Stimulated activated CD8-positive, alpha-beta memory T cell treated with anti-CD3 and anti-CD28 coated beads, Interleukin-15, amount 100 ng/mL, for 24 hours (primary cell): ENCODE results near the gene APOL1.
"Not testable (repeated sequence)": the region's sequence is repeated elsewhere in the genome, so short reads cannot be mapped to it uniquely, and the experiment has no call there.

Source experiments
- DNase-seq: peaks from one replicate; pipeline ENCODE4 v3.0.0-alpha.2; 2020; ENCODE audit warnings: low read depth

APOL1 gene, protein sequence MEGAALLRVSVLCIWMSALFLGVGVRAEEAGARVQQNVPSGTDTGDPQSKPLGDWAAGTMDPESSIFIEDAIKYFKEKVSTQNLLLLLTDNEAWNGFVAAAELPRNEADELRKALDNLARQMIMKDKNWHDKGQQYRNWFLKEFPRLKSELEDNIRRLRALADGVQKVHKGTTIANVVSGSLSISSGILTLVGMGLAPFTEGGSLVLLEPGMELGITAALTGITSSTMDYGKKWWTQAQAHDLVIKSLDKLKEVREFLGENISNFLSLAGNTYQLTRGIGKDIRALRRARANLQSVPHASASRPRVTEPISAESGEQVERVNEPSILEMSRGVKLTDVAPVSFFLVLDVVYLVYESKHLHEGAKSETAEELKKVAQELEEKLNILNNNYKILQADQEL

DNA sequence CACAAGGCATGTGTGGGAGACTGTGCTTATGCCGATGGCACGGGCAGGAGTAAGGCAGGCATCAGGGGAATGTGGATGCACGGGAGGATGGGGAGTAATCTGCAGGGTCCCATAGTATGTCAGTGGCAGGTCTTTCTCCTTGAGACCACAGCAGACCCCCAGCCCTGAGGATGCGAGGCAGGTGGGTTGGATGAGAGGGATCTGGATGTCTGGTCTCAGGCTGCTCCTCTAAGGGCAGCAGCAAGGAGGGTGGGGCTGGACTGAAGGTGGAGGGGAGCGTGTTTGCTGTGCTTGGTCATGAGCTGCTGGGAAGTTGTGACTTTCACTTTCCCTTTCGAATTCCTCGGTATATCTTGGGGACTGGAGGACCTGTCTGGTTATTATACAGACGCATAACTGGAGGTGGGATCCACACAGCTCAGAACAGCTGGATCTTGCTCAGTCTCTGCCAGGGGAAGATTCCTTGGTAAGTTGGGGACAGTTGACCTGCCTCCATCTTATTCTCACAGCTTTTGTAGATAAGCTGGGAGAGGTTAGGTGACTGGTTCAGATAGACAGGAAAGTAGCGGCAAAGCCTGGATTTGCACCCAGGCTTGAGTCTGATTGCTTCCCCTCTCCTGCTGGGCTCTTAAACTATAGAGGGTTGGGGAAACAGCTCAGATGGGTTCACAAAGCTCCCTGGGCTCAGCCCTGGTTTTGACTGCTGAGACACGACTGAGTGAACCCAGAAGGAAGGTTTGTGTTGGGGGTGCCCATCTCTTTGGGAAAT, at the start of gene APOL1:
Gene APOL1, plus strand, starts transcription at position 380 of the 769 bp plus-strand sequence. CDS start 1,823 bp downstream, outside the sequence.
- no peak for DNase-seq

DNA sequence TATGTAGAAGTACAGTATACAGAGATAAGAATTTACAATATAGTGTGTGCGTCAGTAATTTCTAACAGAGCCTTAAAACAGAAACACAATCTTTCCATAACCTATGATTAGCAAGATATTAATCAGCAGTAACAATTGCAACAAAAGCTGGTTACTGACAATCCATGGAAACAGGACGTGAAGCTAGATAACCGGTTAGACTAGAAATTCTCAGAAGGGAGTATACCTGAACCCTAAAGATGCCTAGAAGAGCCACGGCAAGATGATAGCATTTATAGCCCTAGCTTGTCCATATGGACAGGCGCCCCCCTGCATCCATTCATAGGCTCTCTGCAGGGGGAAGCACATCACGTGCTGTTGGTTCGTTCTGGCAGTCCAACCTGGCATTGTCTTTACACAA, 49.5 kb upstream of the APOL1 start:
- not testable (repeated sequence) for DNase-seq

DNA sequence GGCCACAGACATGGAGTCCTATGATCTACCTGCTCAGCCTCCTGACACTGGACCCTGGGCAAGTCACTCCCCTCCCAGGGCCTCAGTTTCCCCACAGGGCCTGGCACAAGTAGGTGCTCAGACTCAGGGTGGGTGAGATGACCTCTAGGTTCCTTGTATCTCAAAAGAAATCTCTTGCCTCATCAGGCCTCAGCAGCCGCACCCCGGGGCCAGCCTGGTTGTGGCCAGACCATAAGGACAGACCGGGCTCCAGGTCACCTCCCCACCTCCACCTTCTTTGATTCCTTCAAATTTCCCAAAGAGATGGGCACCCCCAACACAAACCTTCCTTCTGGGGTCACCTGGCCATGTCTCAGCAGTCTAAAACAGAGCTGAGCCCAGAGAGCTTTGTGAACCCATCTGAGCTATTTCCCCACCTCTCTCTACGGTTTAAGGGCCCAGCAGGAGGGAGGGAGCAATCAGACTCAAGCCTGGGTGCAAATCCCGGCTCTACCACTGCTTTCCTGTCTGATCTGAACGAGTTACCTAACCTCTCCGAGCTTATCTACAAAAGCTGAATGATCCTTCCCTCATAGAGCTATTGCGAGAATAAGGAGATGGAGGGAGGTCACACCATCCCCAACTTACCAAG, 48.8 kb upstream of the APOL1 start:
- DNase-seq: no peak

DNA sequence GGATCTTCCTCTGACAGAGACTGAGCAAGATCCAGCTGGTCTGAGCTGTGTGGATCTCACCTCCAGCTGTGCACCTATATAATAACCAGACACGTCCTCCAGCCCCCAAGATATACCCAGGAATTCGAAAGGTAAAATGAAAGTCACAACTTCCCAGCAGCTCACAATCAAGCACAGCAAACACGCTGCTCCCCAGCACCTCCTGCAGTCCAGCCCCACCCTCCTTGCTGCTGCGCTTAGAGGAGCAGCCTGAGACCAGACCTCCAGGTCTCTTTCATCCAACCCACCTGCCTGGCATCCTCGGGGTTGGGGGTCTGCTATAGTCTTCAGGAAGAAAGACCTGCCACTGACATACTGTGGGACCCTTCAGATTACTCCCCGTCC, 48.3 kb upstream of the APOL1 start:
- DNase-seq: no peak

DNA sequence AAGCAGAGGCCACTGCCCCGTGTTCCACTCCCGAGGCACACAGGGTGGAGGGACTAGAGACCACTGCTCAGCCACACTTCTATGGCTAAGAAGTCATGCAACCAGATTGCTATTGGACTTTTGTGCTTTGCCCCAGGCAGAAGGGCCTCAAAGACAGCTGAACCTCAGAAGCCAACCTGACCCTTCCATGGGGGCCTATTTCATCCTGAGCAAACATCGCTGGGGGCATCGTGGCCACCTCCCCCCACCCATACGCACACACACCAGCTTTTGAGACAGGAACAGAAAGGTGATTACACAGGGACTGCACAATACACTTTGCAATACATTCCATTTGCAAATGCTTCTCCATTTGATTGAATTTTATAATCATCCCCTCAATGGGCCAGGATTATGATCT, 47.4 kb upstream of the APOL1 start:
- DNase-seq: not testable (repeated sequence)

DNA sequence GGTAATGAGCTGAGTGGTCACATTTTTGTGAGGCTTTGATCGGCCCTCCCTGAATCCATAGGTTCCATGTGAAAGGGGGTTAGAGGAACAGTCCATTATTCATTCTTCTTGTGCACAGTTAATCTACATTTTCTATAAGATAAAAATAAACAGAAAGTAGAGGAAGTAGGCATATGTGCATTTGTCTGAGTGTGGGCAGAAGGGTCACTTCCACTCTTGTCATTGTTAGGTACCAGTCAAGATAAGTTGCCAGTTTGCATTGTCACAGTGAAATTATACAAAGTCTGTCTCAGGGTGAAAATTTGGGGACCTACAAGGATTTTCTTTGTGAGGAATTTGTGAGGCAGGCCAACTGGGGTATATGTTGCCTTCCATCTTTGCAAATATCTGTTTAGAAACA, 46.7 kb upstream of the APOL1 start:
- DNase-seq: no peak

DNA sequence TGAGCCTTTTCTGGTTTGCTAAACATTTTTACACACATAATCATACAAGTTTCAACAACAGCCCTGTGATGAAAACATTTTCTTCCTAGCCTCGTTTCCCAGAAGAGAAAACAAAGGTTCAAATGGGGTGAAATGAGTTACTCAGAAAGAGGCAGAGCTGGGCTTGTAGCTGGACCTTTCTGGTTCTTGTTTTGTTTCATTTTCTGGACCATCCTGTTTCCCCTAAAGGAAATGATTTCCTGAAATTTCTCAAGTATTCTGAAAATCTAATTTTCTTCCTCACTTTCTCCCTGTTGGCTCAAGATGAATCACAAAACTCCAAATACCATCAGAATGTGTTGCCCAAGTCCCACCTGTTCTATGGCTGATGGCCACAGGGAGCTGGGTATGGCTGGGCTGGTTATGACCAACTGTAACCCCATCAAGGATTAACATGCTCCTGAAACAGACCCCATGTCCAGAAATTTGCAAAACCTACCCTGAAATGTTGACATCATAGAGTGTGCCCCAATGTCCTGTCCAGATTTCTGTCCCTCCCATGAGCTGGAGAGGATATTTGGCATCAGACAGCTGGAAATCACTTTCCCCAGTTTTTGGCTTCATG, 44.7 kb upstream of the APOL1 start:
- DNase-seq: no peak

DNA sequence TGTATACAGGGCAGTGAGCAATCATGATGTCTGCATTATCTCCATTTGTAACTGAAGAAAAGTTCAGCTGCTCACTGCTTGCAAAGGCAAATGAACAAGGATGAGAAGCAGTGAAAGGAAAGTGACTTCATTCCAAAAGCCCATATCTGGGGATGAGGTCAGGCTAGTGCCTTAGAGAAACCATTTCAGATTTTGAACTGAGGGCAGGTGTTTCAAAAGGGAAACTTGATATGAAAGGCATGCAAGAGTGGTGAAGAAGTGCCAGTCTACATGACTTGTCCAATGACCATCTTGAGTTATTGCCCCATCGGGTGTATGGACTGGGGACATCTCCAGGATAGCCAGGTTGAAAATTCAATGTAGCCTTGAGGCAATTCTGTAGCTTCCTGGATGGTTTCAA, 44.0 kb upstream of the APOL1 start:
- no peak for DNase-seq

DNA sequence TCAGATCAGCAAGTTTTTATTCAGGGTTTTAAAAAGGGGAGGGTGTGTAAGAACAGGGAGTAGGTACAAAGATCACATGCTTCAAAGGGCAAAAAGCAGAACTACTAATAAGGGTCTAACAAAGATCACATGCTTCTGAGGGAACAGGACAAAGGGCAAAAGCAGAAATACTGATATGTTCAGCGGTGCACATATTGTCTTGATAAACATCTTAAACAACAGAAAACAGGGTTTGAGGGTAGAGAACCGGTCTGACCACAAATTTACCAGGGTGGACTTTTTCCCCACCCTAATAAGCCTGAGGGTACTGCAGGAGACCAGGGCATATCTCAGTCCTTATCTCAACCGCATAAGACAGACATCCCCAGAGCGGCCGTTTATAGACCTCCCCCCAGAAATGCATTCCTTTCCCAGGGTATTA, 43.4 kb upstream of the APOL1 start:
- not testable (repeated sequence) for DNase-seq

DNA sequence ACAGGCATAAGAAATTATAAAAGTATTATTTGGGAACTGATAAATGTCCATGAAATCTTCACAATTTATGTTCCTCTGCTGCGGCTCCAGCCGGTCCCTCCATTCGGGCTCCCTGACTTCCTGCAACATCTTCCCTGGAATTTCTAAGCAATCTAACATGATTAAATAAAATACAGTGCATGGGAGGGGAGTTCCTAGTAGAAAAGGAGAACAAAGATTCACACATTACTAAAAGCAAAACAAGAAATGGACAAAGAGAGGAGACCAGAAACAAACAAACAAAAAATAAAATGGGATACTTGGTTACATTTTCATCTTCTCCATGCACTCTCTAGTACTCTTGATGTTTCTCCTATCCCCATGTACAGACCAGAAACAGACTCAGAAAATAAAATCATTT, 42.7 kb upstream of the APOL1 start:
- DNase-seq: no peak

DNA sequence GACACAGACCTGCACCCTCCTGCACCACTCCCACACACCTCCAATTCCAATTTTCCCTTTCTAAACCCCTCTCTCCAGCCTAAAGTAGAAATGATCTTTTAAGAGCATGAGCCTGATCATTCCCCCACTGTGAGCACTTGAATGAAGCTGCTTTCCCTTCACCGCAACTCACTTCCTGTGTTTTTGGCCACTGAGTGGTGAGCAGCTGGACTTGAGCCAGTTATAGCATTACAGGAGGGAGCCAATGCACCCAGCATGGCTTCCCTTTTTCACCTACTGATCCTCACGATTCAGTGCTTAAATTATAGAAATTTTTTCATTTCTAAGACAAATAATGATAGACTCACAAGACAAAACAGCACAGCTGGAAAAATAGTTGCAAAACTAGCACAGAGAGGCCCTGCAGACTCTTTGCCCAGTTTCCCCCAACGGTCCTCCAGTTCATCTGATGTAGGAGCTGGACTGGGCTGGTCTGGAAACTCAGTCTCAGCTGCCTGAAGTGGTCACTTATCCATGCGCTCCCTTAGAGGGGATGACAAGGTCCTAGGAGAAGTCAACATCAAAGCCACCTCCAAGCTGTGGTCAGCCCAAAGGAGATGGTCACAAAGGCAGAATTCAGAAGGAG, 41.6 kb upstream of the APOL1 start:
- DNase-seq: no peak

DNA sequence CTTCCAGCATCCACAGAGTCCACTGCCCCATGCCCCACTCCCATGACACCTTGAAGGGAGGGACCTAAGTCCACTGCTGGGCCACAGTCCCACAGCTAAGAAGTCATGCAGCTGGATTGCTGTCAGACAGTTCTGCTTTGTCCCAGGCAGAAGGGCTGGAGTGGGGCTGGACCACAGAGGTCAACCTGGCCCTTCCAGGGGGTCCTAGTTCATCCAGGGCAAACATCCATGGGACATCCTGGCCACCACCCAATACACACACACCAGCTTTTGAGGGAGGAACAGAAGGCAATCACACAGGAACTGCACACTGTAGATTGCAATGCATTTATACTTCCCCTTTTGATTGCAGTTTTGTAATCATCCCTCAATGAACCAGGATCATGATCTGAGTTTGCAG, 40.0 kb upstream of the APOL1 start:
- DNase-seq: no peak

DNA sequence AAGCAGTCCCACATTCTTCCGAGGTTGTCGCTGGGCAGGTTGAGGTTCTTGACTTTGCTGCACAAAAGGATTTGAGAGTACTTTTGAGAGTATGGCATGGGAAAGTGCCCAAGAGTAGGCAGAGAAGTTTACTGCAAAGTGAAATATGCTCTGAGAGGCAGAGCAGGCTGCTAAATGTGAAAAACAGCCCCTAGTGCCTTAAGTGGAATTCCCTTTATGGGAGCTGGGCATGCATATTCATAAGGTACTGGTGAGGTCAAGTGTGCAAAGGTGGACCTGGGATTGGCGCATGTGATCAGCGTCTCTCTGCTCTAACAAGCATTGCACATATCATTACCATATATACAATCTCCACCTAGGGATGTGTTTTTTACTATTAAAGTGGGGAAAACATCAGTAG, 39.3 kb upstream of the APOL1 start:
- no peak for DNase-seq

DNA sequence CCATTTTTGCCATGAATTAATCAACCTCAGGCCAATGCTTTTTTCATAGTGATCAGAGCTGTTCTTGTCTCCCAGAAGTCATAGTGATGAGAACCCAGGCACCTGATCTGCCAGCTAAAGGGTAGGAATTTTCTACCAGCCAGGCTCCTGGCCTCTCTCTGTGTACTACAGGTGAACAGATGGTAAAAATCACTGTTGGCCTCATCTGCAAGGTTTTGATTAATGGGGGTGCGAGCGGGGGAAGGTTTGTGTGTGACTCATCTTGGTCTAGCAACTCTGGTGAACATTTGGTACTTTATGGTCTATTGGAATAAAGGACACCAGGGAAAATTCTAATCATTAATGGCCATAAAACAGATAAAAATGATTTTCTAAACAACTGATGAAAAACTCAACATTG, 37.0 kb upstream of the APOL1 start:
- no peak for DNase-seq

DNA sequence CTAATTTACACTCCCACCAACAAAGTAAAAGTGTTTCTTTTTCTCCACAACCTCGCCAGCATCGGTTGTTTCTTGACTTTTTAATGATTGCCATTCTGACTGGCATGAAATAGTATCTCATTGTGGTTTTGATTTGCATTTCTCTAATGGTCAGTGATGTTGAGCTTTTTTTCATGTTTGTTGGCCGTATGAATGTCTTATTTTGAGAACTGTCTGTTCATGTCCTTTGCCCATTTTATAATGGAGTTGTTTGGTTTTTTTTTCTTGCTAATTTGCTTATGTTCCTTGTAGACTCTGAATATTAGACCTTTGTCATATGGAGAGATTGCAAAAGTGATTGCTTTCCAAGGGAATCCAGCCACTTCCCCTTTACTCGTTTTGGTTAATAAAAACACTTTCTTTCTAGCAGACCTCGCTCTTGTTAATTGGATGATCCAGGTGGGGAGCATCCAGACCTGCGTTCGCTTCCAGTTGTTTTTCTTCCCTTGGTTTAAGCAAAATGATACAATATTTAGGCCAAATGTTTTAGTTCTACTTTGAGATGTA, 34.2 kb upstream of the APOL1 start:
- DNase-seq: no peak

DNA sequence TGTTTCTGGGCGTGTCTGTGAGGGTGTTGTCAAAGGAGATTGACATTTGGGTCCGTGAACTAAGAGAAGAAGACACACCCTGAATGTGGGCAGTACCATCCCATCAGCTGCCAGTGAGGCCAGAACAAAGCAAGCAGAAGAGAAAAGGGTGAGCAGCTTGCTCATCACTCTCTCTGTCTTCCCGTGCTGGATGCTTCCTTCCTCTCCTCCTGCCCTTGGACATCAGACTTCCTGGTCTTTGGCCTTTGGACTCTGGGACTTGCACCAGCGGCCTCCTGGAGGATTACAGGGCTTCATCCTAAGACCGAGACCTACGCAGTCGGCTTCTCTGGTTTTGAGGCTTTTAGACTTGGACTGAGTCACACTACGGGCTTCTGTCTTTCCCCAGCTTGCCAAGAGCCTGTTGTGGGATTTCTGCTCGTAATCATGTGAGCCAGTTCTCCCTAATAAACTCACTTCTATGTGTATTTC, 32.4 kb upstream of the APOL1 start:
- DNase-seq: no peak

DNA sequence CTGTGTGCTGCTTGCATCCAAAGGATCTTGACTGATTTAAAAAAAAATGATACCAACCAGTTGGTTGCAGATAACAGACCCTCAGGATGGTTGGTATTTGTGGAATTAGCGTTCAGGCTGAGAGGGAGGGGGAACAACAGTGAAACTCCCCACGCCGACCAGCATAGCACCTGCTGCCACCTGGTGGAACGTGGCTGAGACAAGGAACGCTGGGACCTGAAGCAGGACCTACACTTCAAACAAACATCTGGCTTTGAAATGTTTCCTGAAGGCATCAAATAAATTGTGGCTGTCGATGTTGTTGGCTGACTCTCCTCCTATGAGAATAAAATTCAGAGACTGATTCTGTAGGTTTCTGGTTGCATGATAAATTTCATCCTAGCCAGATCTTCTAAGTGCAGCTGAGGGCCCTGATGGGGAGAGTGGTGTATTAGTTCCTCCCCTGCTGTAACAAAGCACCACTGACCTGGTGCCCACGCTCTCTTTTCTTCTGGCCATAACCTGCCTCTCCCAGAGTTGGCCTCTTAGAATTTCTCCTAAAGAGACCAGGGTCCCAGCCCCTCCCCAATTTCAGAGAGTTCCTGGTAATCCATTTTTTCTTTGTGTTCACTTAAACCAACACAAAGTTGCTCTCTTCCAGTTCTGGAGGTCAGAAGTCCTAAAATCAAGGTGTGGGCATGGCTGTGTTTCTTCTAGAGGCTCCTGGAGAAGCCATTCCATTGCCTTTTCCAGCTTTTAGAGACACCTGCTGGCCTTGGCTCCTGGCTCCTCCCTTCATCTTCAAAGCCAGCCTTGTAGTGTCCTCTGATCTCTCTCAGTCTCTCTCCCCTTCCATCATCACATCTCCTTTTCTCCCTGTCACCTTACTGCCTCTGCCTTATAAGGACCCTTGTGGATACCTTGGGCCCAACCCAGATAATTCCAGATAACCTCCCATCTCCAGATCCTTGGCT, 30.9 kb upstream of the APOL1 start:
- no peak for DNase-seq

DNA sequence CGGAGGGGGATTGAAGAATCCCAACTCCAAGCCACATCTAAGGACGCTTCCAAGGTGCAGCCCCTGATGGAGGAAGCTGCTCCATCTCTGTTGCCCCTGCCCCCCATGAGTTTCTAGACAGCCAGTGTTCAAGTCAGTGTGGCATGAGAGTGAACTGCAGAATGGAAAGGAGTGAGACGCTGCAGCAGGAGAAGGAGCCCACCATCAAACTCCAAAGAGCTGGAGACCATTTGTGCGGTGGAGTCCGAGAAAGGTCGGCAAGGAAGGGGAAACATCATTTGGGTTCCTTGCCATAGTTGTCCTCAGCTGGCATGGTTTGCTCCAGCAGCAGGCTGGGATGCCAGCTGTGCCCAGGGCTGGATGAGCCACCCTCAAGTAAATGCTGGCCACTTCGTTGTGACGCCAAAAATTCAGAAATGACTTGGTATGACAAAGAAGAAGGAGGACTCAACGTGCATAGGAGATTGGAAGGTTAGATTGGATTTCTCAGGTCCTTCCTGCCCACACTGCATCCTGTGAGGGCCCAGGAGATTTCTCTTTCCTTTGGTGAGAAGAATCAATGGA, 30.0 kb upstream of the APOL1 start:
- DNase-seq: no peak

DNA sequence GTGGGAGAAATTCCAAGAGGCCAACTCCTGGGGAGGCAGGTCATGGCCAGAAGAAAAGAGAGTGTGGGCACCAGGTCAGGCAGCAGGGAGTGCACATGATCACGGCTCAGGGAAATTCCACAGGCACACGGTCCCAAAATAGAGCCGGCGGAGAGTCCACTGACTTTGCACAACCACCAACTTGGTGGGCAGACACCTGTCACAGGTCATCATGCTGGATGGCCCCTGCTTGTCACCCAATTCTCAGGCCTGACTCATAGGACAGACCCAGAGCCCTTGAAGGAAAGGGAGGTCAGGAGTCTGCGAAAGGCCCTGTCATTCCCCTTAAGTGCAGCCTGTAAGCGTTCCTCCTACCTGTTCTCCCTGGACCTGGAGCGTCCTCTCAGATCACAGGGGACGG, 29.4 kb upstream of the APOL1 start:
- no peak for DNase-seq

DNA sequence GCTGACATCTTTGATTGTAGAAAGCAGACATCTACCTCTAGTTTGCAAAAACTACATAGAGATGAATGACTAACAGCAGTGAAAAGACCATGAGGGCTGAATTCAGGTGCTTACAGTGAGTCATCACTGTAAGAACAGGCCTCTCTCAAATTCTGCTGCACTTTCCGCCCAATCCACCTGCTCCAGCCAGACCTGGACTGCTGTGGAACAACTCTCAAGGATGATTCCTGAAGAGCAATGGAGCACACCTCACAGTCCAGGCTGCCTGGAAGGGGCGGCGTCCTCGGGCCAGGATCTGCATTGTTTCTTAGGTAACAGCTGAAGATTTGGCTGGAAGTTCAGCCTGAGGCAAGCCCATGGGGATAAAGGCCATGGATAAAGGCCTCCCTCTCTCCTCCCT, 28.7 kb upstream of the APOL1 start:
- no peak for DNase-seq
